HepG2 (cell line): Measurements from ENCODE around the gene GCDH. TPM values are rescaled to one million over a fixed set of nuclear protein-coding genes. Genes with fewer than 3 reads are reported as not detected.

Experiments used
- AFF4 ChIP-seq: sonication (generic); formaldehyde crosslinking; IDR thresholded peaks from 2 replicates; pipeline ENCODE4 v1.4.0; 2020; ENCODE audit warnings: missing genetic modification reagents
- ATRX ChIP-seq: sonication (generic); formaldehyde crosslinking; IDR thresholded peaks from 2 replicates; pipeline ENCODE4 v1.4.0; 2020; ENCODE audit warnings: missing genetic modification reagents, borderline replicate concordance
- CSRNP1 ChIP-seq: sonication (generic); formaldehyde crosslinking; IDR thresholded peaks from 2 replicates; pipeline ENCODE4 v1.8.1; 2023; ENCODE audit warnings: mild to moderate bottlenecking, missing genetic modification reagents
- EEA1 ChIP-seq: sonication (generic); formaldehyde crosslinking; IDR thresholded peaks from 2 replicates; pipeline ENCODE4 v1.5.1; 2020; ENCODE audit warnings: mild to moderate bottlenecking, missing genetic modification reagents, borderline replicate concordance
- HMGA1 ChIP-seq: sonication (generic); formaldehyde crosslinking; conservative IDR thresholded peaks from 2 replicates; pipeline ENCODE4 v1.4.0; 2020; ENCODE audit warnings: missing genetic modification reagents
- HOXA7 ChIP-seq: sonication (generic); formaldehyde crosslinking; IDR thresholded peaks from 2 replicates; pipeline ENCODE4 v1.8.1; 2022; ENCODE audit warnings: mild to moderate bottlenecking, missing genetic modification reagents, moderate library complexity
- KDM1A ChIP-seq: IDR thresholded peaks from 2 replicates; pipeline ENCODE4 v1.6.1; 2016; ENCODE audit warnings: missing compliant biosample characterization
- MTA3 ChIP-seq: sonication (generic); formaldehyde crosslinking; IDR thresholded peaks from 2 replicates; pipeline ENCODE4 v1.4.0; 2020; ENCODE audit warnings: missing genetic modification reagents
- NPAS2 ChIP-seq: sonication (generic); formaldehyde crosslinking; IDR thresholded peaks from 2 replicates; pipeline ENCODE4 v1.8.0; 2022; ENCODE audit warnings: mild to moderate bottlenecking, missing genetic modification reagents, borderline replicate concordance
- PBX3 ChIP-seq: sonication (generic); formaldehyde crosslinking; IDR thresholded peaks from 2 replicates; pipeline ENCODE4 v1.8.1; 2023; ENCODE audit warnings: missing genetic modification reagents, inconsistent platforms, borderline replicate concordance
- PHF8 ChIP-seq: sonication (generic); formaldehyde crosslinking; IDR thresholded peaks from 2 replicates; pipeline ENCODE4 v1.5.0; 2020; ENCODE audit warnings: missing genetic modification reagents
- TGIF2 ChIP-seq: IDR thresholded peaks from 2 replicates; pipeline ENCODE4 v1.6.1; 2016; ENCODE audit warnings: control low read depth, missing compliant biosample characterization
- TRIM24 ChIP-seq: sonication (generic); formaldehyde crosslinking; IDR thresholded peaks from 2 replicates; pipeline ENCODE4 v1.8.0; 2022; ENCODE audit warnings: mild to moderate bottlenecking, missing genetic modification reagents
- ZBTB46 ChIP-seq: sonication (generic); formaldehyde crosslinking; IDR thresholded peaks from 2 replicates; pipeline ENCODE4 v1.4.0; 2020; ENCODE audit warnings: mild to moderate bottlenecking, missing genetic modification reagents, borderline replicate concordance
- ZBTB7B ChIP-seq: sonication (generic); formaldehyde crosslinking; IDR thresholded peaks from 2 replicates; pipeline ENCODE4 v1.4.0; 2020; ENCODE audit warnings: missing genetic modification reagents
- ZFP90 ChIP-seq: sonication (generic); formaldehyde crosslinking; IDR thresholded peaks from 2 replicates; pipeline ENCODE4 v1.8.0; 2022; ENCODE audit warnings: missing genetic modification reagents, mild to moderate bottlenecking, inconsistent platforms, borderline replicate concordance
- ZMAT3 ChIP-seq: sonication (generic); formaldehyde crosslinking; conservative IDR thresholded peaks from 2 replicates; pipeline ENCODE4 v1.7.0; 2021; ENCODE audit warnings: missing genetic modification reagents
- ZNF225 ChIP-seq: sonication (generic); formaldehyde crosslinking; IDR thresholded peaks from 2 replicates; pipeline ENCODE4 v1.4.0; 2020; ENCODE audit warnings: mild to moderate bottlenecking, missing genetic modification reagents
- ZNF572 ChIP-seq: sonication (generic); formaldehyde crosslinking; IDR thresholded peaks from 2 replicates; pipeline ENCODE4 v1.5.1; 2020; ENCODE audit warnings: mild to moderate bottlenecking, missing genetic modification reagents
- ZSCAN22 ChIP-seq: sonication (generic); formaldehyde crosslinking; IDR thresholded peaks from 2 replicates; pipeline ENCODE4 v1.4.0; 2020; ENCODE audit warnings: mild to moderate bottlenecking, missing genetic modification reagents
- ZSCAN31 ChIP-seq: sonication (generic); formaldehyde crosslinking; IDR thresholded peaks from 2 replicates; pipeline ENCODE4 v1.5.0; 2020; ENCODE audit warnings: low read depth, mild to moderate bottlenecking, missing genetic modification reagents
- polyA plus RNA-seq, 8 experiments: library from polyadenylated mRNA; depleted of rRNA in 3 of 8; stranded (reverse) in 7 of 8; unstranded in 1 of 8; fragments of >200 nt; fragmentation: Illumina TruSeq in 4 of 8; extraction: Trizol in 4 of 8; gene quantifications; 2 replicates each; pipeline versions ENCODE4 v1.2.1 to v1.2.3, GENCODE V29; 2011 to 2016; ENCODE audit warnings: low read depth in 4 of 8, missing spikeins in 1 of 8, mixed read lengths in 1 of 8; ENCODE audit not compliant: insufficient read depth in 1 of 8
- total RNA-seq, 5 experiments: library from RNA; depleted of rRNA; stranded (reverse); fragments of >200 nt; fragmentation: Illumina TruSeq; extraction: Trizol; gene quantifications; 2 replicates each; pipeline ENCODE4 v1.2.3, GENCODE V29; 2016; ENCODE audit warnings: low read depth in 1 of 5

GCDH gene
- total and polyA plus RNA-seq, 2 of the 13 experiments (the other 11 are each of a cell fraction or from before 2014, with no cell fraction given): 15.1 to 38.0 TPM

GRCh38 chr19:12937927-12938778 is 47.2 kb downstream of the GCDH start, which contains the start of gene CALR (continued):
- TF ChIP-seq AFF4: peak; percentile 72; the same call in 1 of the 2 replicates
- TF ChIP-seq PHF8 (CRISPR knock-in tag): peak; percentile 91
- TF ChIP-seq TGIF2 (CRISPR knock-in tag): peak; percentile 46
- no peak; the same call in 1 of the 2 replicates for TF ChIP-seq ZNF225
- no peak for TF ChIP-seq TRIM24 (CRISPR knock-in tag)
- TF ChIP-seq PBX3 (CRISPR knock-in tag): 0 out of 2 replicates have a peak, but pooled peaks have one; percentile 64
- TF ChIP-seq ZFP90 (CRISPR knock-in tag): 0 out of 2 replicates have a peak, but pooled peaks have one; percentile 29
- TF ChIP-seq HOXA7 (CRISPR knock-in tag): no peak
- no peak for TF ChIP-seq ATRX (CRISPR knock-in tag)
- TF ChIP-seq MTA3 (CRISPR knock-in tag): no peak
- no peak for TF ChIP-seq ZNF572 (CRISPR knock-in tag)
- peak; percentile 56; the same call in 1 of the 2 replicates for TF ChIP-seq CSRNP1 (CRISPR knock-in tag)
- 0 out of 2 replicates have a peak, but pooled peaks have one; percentile 78 for TF ChIP-seq ZSCAN31
- TF ChIP-seq EEA1 (CRISPR knock-in tag): no peak
- TF ChIP-seq NPAS2: no peak
- TF ChIP-seq ZSCAN22: no peak
- TF ChIP-seq ZBTB46: peak; percentile 1; the same call in 1 of the 2 replicates
- TF ChIP-seq KDM1A (CRISPR knock-in tag): no peak
- TF ChIP-seq ZBTB7B: peak; percentile 30; the same call in 1 of the 2 replicates
- TF ChIP-seq ZMAT3 (CRISPR knock-in tag): no peak
- TF ChIP-seq HMGA1: no peak
